GM13976 (cell line): ENCODE results near the gene IFITM10.

ENCODE experiments used
- DNase-seq: peaks from one replicate; pipeline ENCODE4 v3.0.0; 2012; ENCODE audit warnings: low spot score
- CTCF ChIP-seq: IDR thresholded peaks from 2 replicates; pipeline ENCODE4 v1.5.1; 2012; ENCODE audit warnings: borderline replicate concordance, mild to moderate bottlenecking; ENCODE audit not compliant: insufficient read depth; ENCODE audit errors: extremely low read depth, missing control alignments, control extremely low read depth
- in situ Hi-C: fragments of 300-500 bp; cut with MboI; formaldehyde crosslinking; loops from one replicate; pipeline ENCODE4 v1.12.0; 2022; ENCODE audit warnings: low sequenced_read_pairs, mixed read lengths, inconsistent platforms; ENCODE audit not compliant: unreplicated experiment

The IFITM10 gene

GRCh38 chr11:1778141-1778911 lies 27.9 kb upstream of the IFITM10 start:
- TF ChIP-seq CTCF = no peak
- DNase-seq = peak; percentile 24
- in situ Hi-C loops = no loop called here

GRCh38 chr11:1777737-1778136 lies 27.3 kb upstream of the IFITM10 start:
- DNase-seq = no peak
- in situ Hi-C loops = no loop called here
- TF ChIP-seq CTCF = no peak

GRCh38 chr11:1776944-1777715 lies 26.7 kb upstream of the IFITM10 start:
- DNase-seq = no peak
- no peak for TF ChIP-seq CTCF
- in situ Hi-C loops = no loop called here

GRCh38 chr11:1776331-1776851 lies 26.0 kb upstream of the IFITM10 start:
- in situ Hi-C loops = no loop called here
- TF ChIP-seq CTCF = no peak

GRCh38 chr11:1774886-1775285 lies 24.5 kb upstream of the IFITM10 start:
- no peak for DNase-seq
- in situ Hi-C loops = no loop called here
- TF ChIP-seq CTCF = no peak

More at GRCh38 chr11:1776331-1776851, 26.0 kb upstream of the IFITM10 start:
- DNase-seq = no peak

GRCh38 chr11:1773994-1774550 lies 23.7 kb upstream of the IFITM10 start:
- in situ Hi-C loops = no loop called here
- no peak for DNase-seq
- TF ChIP-seq CTCF = no peak
